ENCODE results near the gene GOLGA6L26. TPM values are rescaled to one million over a fixed set of nuclear protein-coding genes. Genes with fewer than 3 reads are reported as not detected.

GOLGA6L26 gene
- total RNA-seq, 2 experiments from 2014 or later = not detected

Other genes starting within 250 kb of the GOLGA6L26 start
- gene GOLGA6L1, start 197.4 kb downstream of the GOLGA6L26 start, total RNA-seq = not detected
- gene GOLGA8S, start 20.6 kb upstream of the GOLGA6L26 start, total RNA-seq = under 1 TPM in 1 of 2 experiments, not detected in 1; 0.22 TPM
- gene GOLGA6L2, start 113.0 kb upstream of the GOLGA6L26 start, total RNA-seq = not detected
- gene MKRN3, start 231.5 kb upstream of the GOLGA6L26 start, total RNA-seq = 1 to 10 TPM; 1.0 to 1.1 TPM

Measured in CD8-positive, alpha-beta T cell (primary cell).